LoVo (cell line): ENCODE measurements around the gene POLR2I.
"Not testable (repeated sequence)": the region's sequence is repeated elsewhere in the genome, so short reads cannot be mapped to it uniquely, and the experiment has no call there.

Experiments used
- DNase-seq: peaks from one replicate; pipeline ENCODE4 v3.0.0-alpha.2; 2016; ENCODE audit warnings: low spot score

Gene POLR2I

GRCh38 chr19:36114721-36115452, at the start of gene POLR2I:
TSS of gene POLR2I (minus strand) at chr19:36114875. CDS start at chr19:36114856, 19 bp downstream.
- peak; percentile 99 for DNase-seq

GRCh38 chr19:36163813-36164212, 49.1 kb upstream of the POLR2I start:
- DNase-seq, result no peak

- no peak for DNase-seq
Observed at GRCh38 chr19:36160821-36161596, 46.3 kb upstream of the POLR2I start.

GRCh38 chr19:36153126-36153525, 38.5 kb upstream of the POLR2I start:
- DNase-seq, result no peak

DNA sequence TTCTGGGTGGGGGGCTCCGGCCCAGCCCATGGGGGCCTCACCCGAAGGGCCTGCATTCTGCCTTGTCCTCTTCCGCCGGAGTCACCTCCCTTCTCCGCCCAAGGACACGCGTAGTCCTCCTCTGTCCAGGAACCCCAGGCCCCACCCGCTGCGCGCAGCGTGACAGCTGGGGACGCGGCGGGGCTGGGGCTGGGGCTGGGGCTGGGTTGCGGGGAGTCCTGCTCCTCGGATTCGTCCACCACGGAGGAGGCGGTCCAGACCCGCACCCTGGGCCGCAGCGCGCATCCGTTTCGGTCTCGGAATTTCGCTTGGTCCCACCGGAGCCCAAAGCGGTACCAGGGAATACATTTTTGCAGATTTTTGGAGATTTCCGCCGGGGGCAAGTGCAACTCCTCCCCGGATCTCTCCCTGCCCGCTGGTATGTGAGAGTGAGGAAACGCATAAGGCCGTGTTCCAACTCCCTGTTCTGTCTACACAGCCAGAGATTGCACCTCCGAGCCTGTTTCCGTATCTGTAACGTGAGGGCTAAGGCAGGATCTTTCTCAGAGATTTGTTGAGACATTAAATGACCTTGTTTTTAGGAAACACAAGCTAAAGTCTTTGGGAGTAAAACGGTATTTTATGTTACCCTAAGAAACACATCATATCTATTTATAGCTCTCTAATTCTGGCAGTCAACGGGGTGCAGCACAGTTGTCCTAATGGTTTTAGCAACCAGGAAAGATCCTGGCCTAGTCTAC, 37.8 kb upstream of the POLR2I start, which contains the start of gene COX7A1:
Gene COX7A1, minus strand, starts transcription at position 96 of the 740 bp plus-strand sequence. Its CDS starts 40 bp downstream, at position 56.
- no peak for DNase-seq

DNA sequence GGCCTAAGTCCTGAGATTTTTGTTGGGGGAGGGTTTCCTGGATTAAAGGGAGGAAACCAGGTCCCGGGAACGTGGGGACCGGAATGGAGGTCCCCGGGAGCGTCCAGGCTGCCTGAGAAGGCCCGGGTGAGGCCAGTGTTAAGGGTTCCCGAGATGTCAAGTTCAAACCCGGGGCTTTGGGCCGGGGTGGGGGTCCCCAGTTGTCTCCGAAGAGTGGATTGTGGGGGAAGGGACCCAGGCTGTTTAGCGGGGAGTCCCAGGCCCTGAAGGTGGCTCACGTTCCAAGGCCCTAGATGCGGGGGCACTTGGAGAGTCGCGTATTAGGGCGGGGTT, 37.3 kb upstream of the POLR2I start:
- no peak for DNase-seq

GRCh38 chr19:36151144-36152018, 36.7 kb upstream of the POLR2I start:
- DNase-seq, result no peak

DNA sequence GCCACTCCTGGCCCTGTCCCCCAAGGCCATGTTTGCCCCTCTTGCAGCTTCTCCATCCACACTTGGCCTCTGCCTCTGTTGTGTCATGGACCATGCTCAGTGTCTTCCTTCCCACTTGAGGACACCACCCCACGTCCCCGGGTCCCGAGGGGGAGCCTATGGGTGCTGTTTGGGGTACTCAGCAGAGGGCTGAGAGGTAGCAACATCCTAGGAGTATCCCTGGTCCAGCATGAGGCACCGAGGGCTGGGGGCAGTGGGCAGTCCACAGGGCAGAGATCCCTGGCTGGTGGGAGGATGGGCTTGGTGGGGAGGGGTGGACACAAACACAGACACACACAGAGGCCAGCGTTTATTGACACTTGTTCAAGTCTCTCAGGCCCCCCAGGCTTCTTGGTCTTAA, 35.9 kb upstream of the POLR2I start:
- no peak for DNase-seq

- DNase-seq, result no peak
Observed at GRCh38 chr19:36149673-36150406, 35.2 kb upstream of the POLR2I start.

DNA sequence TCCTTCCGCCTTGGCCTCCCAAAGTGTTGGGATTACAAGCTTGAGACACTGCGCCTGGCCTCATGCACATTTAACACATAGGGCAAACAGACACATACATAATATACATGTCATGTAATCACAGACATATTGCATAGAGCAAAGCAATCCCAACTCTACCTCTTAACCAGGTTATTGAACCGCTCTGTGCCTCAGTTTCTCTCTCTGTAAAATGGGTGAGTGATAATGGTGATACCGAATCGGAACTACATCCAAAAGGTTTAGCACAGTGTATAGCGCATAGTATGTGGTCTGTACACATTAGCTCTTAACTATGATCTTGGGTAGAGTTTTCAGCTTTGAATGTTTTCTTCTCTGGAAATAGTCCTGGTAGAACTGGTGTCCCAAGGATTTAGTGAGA, 29.9 kb upstream of the POLR2I start:
- DNase-seq, result no peak

DNA sequence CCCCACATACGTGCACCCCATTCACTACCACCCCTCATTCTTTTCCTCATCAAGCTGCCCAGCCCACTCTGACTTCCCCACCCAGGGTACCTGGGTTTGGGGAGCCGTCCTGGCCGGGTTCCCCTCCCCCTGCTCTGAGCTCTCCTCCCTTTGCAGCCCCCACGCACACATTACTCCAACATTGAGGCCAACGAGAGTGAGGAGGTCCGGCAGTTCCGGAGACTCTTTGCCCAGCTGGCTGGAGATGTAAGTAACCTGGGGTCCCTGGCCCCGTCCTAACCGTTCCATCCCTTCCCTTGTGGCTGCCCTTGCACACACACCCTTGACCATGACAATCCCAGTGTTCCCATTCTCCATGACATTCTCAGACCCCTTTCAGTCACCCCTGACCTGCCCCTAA, 27.8 kb upstream of the POLR2I start:
- no peak for DNase-seq

- no peak for DNase-seq
Observed at GRCh38 chr19:36142046-36142445, 27.4 kb upstream of the POLR2I start.

DNA sequence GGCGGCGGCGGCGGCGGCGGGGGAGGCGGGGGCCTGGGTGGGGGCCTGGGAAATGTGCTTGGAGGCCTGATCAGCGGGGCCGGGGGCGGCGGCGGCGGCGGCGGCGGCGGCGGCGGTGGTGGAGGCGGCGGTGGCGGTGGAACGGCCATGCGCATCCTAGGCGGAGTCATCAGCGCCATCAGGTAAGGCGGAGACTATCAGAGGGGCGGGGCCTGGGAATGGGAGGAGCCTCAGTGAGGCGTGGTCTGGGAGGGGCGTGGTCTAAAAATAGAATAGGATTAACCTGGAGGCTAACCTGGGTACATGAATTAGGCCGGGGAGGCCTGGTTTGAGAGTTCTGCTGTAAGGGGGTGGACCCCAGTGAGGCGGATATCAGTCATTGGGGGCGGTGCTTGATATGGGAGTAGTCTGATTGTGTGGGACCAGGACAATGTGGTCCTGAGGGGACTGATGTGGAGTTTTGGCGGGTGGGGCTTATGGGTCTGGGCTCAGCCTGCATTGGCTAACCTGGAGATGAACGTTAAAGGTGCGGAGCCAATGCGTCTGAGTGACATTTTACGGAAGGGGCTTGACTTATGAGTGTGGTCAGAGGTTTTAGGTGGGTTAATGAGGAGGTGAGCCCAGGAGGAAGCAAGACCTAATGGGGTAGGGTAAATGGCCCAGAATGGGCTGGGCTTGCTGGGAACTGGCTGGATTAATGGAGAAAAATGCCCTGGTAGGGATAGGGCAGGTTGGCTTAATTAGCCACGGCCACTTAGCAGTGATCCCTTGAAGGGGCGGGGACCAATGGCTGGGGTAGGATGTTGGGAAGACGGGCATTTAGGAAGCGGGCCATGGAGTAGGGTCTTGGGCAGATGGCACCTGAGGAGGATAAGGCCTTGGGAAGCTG, 26.6 kb upstream of the POLR2I start:
- DNase-seq, result peak; percentile 89

- peak; percentile 36 for DNase-seq
Observed at GRCh38 chr19:36140304-36141038, 25.8 kb upstream of the POLR2I start.

DNA sequence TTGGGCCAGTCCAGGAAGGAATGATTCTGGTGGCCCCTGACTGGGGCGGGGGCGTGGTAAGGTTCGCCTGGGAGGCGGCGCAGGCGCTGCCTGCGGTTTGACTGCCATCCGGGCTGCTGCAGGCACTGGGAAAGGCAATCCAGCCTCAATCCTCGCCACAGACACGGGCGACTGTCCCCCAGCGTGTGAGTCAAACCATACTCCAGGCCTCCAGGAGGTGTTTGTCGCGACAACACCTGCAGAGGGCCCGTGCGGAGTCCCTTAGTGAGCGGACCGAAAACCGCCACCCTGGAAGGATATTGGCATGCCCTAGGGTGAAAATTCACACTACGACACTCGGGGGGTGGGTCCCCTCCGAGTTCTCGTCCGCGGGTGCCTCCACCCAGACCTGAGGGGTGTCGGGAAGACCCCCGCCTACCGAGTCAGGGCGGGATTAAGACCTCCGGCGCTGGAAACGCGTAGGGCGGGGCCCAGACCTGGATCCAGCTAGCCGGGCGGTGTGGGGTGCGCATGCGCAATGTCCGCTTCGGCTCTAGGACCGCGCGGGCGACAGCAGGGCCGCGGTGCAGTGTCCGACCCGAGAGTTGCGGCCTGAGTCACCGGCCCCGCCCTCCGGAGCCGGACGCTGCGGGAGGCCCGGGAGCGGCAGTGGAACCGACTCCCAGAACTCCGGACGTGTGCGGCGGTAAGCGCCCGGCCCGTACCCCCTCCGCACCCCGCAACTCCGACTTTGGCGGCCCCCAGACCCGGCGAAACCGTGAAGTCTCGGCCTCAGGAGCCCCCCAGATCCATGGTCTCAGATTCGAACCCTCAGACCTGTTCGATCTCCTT, 25.0 kb upstream of the POLR2I start, which contains the start of gene CAPNS1:
Gene CAPNS1, plus strand, starts transcription at position 594 of the 831 bp plus-strand sequence. CDS start 946 bp downstream, outside the sequence.
- peak; percentile 98 for DNase-seq

- DNase-seq, result no peak
Observed at GRCh38 chr19:36139120-36139472, 24.4 kb upstream of the POLR2I start.

DNA sequence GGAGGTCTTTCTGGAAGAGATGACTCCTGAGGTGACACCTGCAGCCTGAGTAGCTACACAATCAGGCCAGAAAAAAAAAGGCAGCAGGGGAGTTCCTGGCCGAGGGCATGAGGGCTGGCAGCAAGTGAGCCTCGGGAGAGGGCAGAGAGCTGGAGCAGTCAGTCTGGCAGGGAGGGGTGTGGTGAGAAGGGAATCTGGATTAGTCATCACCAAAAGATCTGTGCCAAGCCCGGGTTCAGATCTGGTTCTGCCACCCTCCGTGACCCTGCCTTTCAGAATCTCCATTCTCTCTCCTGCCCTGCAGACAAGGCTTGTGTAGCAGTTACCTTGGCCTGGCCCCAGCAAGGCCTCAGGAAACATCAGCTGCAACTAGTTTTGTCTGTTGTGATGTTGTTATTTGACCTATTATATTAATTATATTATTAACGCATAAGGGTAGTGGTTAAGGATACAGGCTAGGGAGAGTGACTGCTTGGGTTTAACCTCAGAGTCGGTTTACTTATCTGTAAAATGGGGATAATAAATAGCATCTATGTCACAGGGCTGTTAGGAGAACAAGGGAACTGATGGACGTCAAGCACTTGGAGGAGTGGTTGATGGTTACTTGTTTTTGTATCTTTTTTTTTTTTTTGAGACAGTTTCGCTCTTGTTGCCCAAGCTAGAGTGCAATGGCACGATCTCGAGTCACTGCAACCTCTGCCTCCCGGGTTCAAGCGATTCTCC, 22.4 kb upstream of the POLR2I start:
- peak; percentile 89 for DNase-seq

DNA sequence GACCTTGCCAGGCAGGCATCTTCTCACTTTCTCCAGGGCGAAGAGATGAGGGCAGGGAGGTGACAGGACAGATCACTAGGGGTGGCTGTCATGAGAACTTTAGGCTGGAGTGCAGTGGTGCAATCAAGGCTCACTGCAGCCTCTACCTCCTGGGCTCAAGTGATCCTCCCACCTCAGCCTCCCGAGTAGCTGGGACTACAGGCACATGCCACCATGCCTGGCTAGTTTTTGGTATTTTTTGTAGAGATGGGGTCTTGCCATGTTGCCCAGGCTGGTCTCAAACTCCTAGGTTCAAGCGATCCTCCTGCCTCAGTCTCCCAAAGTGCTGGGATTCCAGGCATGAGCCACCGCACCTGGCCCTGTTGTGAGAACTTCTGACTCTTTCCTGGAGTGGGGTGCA, 20.2 kb upstream of the POLR2I start:
- DNase-seq, result not testable (repeated sequence)
